Cerebellar nuclear complex (tissue), 1 donor: ENCODE results near the gene PRKACB.
"Not testable (repeated sequence)": the region's sequence is repeated elsewhere in the genome, so short reads cannot be mapped to it uniquely, and the experiment has no call there.

Source experiments
- DNase-seq, 2 experiments: peaks; one replicate each; lab custom pipeline; 2025; lab: John Stamatoyannopoulos, UW

Gene PRKACB

GRCh38 chr1:84269306-84269705, 125.2 kb downstream of the PRKACB start:
- DNase-seq: no peak

GRCh38 chr1:84271441-84272151, 127.5 kb downstream of the PRKACB start:
- DNase-seq: no peak

- no peak for DNase-seq
Measured at GRCh38 chr1:84272401-84272800, 128.3 kb downstream of the PRKACB start.

- no peak for DNase-seq
Measured at GRCh38 chr1:84277343-84278059, 133.4 kb downstream of the PRKACB start.

GRCh38 chr1:84278905-84279304, 134.8 kb downstream of the PRKACB start:
- DNase-seq: no peak

- no peak for DNase-seq
Measured at GRCh38 chr1:84280912-84281311, 136.8 kb downstream of the PRKACB start.

GRCh38 chr1:84282780-84283333, 138.8 kb downstream of the PRKACB start:
- DNase-seq: no peak

- DNase-seq: no peak
Measured at GRCh38 chr1:84283381-84283780, 139.3 kb downstream of the PRKACB start.

- no peak for DNase-seq
Measured at GRCh38 chr1:84286071-84286470, 142.0 kb downstream of the PRKACB start.

- not testable (repeated sequence) for DNase-seq
Measured at GRCh38 chr1:84287389-84287788, 143.3 kb downstream of the PRKACB start.
